Measurements from ENCODE around the gene CLRN3.

CLRN3 gene

GRCh38 chr10:127836176-127836575 lies 56.6 kb downstream of the CLRN3 start:
- no peak for DNase-seq

GRCh38 chr10:127834791-127835190 lies 58.0 kb downstream of the CLRN3 start:
- no peak for DNase-seq

GRCh38 chr10:127834221-127834620 lies 58.5 kb downstream of the CLRN3 start:
- DNase-seq = no peak

- no peak for DNase-seq
These were observed 58.9 kb downstream of the CLRN3 start for GRCh38 chr10:127833804-127834203.

GRCh38 chr10:127832501-127832900 lies 60.2 kb downstream of the CLRN3 start:
- DNase-seq = no peak

- no peak for DNase-seq
These were observed 62.3 kb downstream of the CLRN3 start for GRCh38 chr10:127830414-127830813.
